AG04450 (cell line): ENCODE data around the gene IFTAP. TPM values are rescaled to one million over a fixed set of nuclear protein-coding genes. Genes with fewer than 3 reads are reported as not detected.

Experiments used
- CTCF ChIA-PET: fragments of 300-600, 350-600 bp; formaldehyde crosslinking; extraction: SDS; loops from one replicate; lab custom pipeline; 2022; ENCODE audit warnings: antibody characterized with exemption, inconsistent platforms; lab: Charles Lee
- POLR2A ChIA-PET: fragments of 350-600 bp; formaldehyde crosslinking; extraction: SDS; loops from one replicate; lab custom pipeline; 2021; ENCODE audit warnings: antibody characterized with exemption, inconsistent platforms; lab: Yijun Ruan, JAX
- DNase-seq: peaks from one replicate; pipeline ENCODE4 v3.0.0-alpha.2; 2011; ENCODE audit warnings: low read depth, low spot score
- H3K27ac ChIP-seq: one replicate; pipeline ENCODE4 v1.5.1; 2012; ENCODE audit warnings: low read depth, low read length, control low read depth
- H3K27me3 ChIP-seq: one replicate; pipeline ENCODE4 v1.6.0; 2012; ENCODE audit warnings: low read length; ENCODE audit not compliant: control insufficient read depth, insufficient read depth
- H3K4me3 ChIP-seq: 2 replicates; pipeline ENCODE4 v1.5.1; 2011; ENCODE audit warnings: mild to moderate bottlenecking, low read depth, low read length, control low read depth
- H3K9me3 ChIP-seq: 2 replicates; pipeline ENCODE4 v1.5.1; 2012; ENCODE audit warnings: low read length; ENCODE audit not compliant: control insufficient read depth, insufficient read depth
- polyA plus RNA-seq: library from polyadenylated mRNA; depleted of rRNA; stranded (reverse); fragments of >200 nt; gene quantifications from 2 replicates; pipeline ENCODE4 v1.2.3, GENCODE V29; 2011; rRNA removed
- TF ChIP-seq, protein P1 (sequence below): IDR thresholded peaks from 2 replicates; pipeline ENCODE4 v1.5.1; 2011; ENCODE audit warnings: low read depth, low read length, control low read depth, inconsistent platforms

Gene IFTAP
- polyA plus RNA-seq, 1 experiment, result 56.2 TPM

DNA sequence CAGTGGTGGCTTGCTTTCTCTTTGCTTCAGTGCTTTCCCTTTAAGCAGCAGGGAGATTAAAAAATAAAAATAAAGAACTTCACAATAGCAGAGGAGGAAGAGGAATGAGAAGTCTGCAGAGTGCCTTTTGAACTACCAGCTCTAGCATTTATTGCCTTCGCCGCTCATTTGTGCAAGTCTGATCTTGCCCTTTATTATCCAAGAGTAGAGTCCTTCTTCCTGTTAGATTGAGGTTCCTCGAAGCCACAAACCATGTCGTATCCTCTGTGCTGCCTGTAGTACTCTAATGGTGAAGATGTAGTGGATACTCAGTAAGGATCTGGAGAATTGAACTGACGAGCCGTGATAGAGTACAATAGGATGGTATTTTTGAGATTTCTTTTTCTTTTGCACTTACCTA, 105.0 kb downstream of the IFTAP start:
- Histone ChIP-seq H3K27me3 (peaks cover 2% of the 10 kb centered on the region), H3K9me3 (no peaks in the 10 kb centered on the region), H3K4me3 (no peak overlapping the region), H3K27ac (no peak overlapping the region)
- TF ChIP-seq, protein P1, sequence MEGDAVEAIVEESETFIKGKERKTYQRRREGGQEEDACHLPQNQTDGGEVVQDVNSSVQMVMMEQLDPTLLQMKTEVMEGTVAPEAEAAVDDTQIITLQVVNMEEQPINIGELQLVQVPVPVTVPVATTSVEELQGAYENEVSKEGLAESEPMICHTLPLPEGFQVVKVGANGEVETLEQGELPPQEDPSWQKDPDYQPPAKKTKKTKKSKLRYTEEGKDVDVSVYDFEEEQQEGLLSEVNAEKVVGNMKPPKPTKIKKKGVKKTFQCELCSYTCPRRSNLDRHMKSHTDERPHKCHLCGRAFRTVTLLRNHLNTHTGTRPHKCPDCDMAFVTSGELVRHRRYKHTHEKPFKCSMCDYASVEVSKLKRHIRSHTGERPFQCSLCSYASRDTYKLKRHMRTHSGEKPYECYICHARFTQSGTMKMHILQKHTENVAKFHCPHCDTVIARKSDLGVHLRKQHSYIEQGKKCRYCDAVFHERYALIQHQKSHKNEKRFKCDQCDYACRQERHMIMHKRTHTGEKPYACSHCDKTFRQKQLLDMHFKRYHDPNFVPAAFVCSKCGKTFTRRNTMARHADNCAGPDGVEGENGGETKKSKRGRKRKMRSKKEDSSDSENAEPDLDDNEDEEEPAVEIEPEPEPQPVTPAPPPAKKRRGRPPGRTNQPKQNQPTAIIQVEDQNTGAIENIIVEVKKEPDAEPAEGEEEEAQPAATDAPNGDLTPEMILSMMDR, result no peak
- CTCF ChIA-PET, result interaction anchor here (7.2 kb wide), 1 partner anchor 49 kb away, joined by 205 read pairs; no protein-coding TSS in a partner anchor
- POLR2A ChIA-PET, result no interaction called here
- DNase-seq, result no peak

DNA sequence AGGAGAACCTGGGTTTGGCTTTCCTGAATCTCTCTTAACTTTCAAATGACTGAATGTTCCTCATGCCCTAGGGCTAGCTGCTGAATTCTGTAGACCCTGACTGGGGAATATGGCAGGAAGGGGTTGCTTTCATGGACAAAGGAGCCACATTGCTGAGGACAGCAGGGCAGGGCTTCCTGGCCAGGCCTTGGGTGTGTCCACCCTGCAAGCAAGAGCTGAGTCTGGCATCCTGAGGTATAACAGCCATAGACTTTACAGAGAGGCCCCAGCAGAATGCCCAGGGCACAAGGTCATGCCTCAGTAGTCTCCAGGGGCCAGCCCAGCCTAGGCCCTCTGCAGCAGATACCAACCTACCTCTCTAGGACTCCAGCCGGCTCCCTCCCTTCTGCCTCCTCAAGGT, 105.9 kb downstream of the IFTAP start:
- CTCF ChIA-PET, result interaction anchor here (1.6 to 7.2 kb wide), 3 partner anchors 43 to 135 kb away, joined by 7 to 205 read pairs (median 42); no protein-coding TSS in a partner anchor
- H3K9me3 ChIP-seq, result no peaks in the 10 kb centered on the region
- TF ChIP-seq, protein P1, result no peak

GRCh38 chr11:36702330-36703054, 108.2 kb downstream of the IFTAP start:
- H3K27ac ChIP-seq, result no peak overlapping the region
- H3K4me3 ChIP-seq, result no peak overlapping the region
- no peaks in the 10 kb centered on the region for H3K9me3 ChIP-seq
- peak; percentile 30 for DNase-seq
- ChIA-PET CTCF (interaction anchor here (0.6 to 7.2 kb wide), 17 partner anchors 9 to 138 kb away, joined by 3 to 205 read pairs (median 6); no protein-coding TSS in a partner anchor), POLR2A (no interaction called here)
- TF ChIP-seq, protein P1, result peak; percentile 76
- H3K27me3 ChIP-seq, result no peaks in the 10 kb centered on the region

More for the DNA sequence above, 105.9 kb downstream of the IFTAP start:
- DNase-seq, result no peak
- Histone ChIP-seq H3K27me3 (no peaks in the 10 kb centered on the region), H3K27ac (no peak overlapping the region), H3K4me3 (no peak overlapping the region)
- POLR2A ChIA-PET, result no interaction called here

DNA sequence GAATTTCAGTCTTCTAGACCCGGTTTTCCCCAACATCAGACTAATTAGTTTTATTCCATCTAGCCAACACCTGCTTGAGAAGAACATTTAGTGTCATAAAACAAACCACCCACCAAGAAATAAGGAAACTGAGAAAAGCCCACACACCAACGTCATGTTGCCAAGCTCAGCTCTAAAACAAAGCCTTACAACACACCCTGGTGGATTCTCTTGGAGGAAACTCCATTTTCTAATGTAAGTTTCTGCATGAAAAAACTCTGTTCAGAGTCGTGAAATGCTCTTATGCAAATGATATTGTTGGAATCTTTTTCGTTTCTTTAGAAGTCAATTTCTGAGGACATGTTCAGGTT, 108.7 kb downstream of the IFTAP start:
- TF ChIP-seq, protein P1, result no peak
- Histone ChIP-seq H3K27ac (no peak overlapping the region), H3K9me3 (no peaks in the 10 kb centered on the region), H3K27me3 (no peaks in the 10 kb centered on the region), H3K4me3 (no peak overlapping the region)
- ChIA-PET CTCF (interaction anchor here (0.6 to 7.2 kb wide), 14 partner anchors 9 to 139 kb away, joined by 3 to 205 read pairs (median 7); no protein-coding TSS in a partner anchor), POLR2A (no interaction called here)
- DNase-seq, result no peak

Other genes with a start within 250 kb of the IFTAP start
- 9.1 and 10.0 TPM in 2 replicates for gene TRAF6, start 84.2 kb upstream of the IFTAP start, polyA plus RNA-seq
- 0.33 and 0.52 TPM in 2 replicates for gene RAG1, start 26.5 kb upstream of the IFTAP start, polyA plus RNA-seq
- not detected in 2 replicates for gene RAG2, start 3.7 kb downstream of the IFTAP start, polyA plus RNA-seq